Mammary epithelial cell (primary cell): ENCODE data around the gene ZDHHC5.

ENCODE experiments used
- EZH2 ChIP-seq: IDR thresholded peaks from 2 replicates; pipeline ENCODE4 v1.6.1; 2012; ENCODE audit warnings: low read length, inconsistent platforms, borderline replicate concordance
- TF ChIP-seq, protein P1 (sequence below), 2 donors: IDR thresholded peaks in 1 of 2; conservative IDR thresholded peaks in 1 of 2; 2 replicates each; pipeline ENCODE4 v1.5.1; 2011 to 2012; ENCODE audit warnings: inconsistent platforms in 2 of 2, low read length in 2 of 2, mild to moderate bottlenecking in 2 of 2, control low read depth in 1 of 2, low read depth in 1 of 2; ENCODE audit not compliant: insufficient read depth in 1 of 2; ENCODE audit errors: extremely low read depth in 1 of 2

DNA sequence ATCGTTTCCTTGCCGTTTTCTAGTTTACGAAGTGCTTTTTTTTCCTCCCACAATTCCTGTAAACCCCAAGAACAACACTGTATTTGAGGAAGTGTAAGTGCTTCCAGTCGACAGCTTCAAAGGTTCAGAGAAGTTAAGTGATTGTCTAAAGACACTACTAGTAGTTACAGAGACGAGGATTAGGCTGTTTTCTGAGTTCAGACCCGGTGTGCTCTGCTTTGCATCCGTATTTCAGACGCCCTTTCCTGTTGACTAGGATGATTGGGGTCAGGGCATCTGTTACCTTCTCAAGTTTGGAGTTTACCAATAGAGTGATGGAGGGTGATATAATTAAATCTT lies 9.9 kb upstream of the ZDHHC5 start:
- TF ChIP-seq, protein P1, sequence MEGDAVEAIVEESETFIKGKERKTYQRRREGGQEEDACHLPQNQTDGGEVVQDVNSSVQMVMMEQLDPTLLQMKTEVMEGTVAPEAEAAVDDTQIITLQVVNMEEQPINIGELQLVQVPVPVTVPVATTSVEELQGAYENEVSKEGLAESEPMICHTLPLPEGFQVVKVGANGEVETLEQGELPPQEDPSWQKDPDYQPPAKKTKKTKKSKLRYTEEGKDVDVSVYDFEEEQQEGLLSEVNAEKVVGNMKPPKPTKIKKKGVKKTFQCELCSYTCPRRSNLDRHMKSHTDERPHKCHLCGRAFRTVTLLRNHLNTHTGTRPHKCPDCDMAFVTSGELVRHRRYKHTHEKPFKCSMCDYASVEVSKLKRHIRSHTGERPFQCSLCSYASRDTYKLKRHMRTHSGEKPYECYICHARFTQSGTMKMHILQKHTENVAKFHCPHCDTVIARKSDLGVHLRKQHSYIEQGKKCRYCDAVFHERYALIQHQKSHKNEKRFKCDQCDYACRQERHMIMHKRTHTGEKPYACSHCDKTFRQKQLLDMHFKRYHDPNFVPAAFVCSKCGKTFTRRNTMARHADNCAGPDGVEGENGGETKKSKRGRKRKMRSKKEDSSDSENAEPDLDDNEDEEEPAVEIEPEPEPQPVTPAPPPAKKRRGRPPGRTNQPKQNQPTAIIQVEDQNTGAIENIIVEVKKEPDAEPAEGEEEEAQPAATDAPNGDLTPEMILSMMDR (conservative IDR thresholded peaks at IDR 0.05 in 1 of 2, IDR thresholded peaks at IDR 0.05 in 1 of 2; ENCODE audit: extremely low read depth in 1 of 2, insufficient read depth in 1 of 2, low read depth in 1 of 2, low read length in 2 of 2) = no peak
- no peak for TF ChIP-seq EZH2
